Measurements from ENCODE around the gene NPAS3. TPM values are rescaled to one million over a fixed set of nuclear protein-coding genes. Genes with fewer than 3 reads are reported as not detected.

The NPAS3 gene
- total RNA-seq, 4 donors from 2014 or later = 1.5 to 12.3 (median 3.4) TPM

DNA sequence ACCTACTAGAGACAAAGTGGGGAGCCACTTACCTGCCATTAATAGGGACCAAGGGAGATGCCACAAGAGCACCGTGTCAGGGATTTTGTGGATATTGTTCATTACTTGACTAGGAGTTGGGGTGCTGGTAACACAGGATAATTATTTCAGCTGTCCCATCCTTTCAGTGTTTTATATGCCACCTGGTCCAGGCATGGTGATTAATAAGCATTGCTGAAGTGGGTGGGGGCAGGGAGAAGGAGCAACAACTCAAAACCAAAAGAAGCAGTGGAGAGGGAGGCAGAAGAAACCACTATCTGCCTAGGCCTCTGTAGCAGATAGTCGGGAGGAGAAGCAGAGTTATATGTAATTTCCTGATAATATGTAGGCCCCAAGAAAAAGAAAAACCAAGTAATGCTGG lies 184.6 kb downstream of the NPAS3 start:
- Histone ChIP-seq H3K9me3 (no peaks in the 10 kb centered on the region), H3K4me3 (no peak overlapping the region), H3K27ac (no peak overlapping the region), H3K27me3 (no peaks in the 10 kb centered on the region), H3K36me3 (no peaks in the 10 kb centered on the region), H3K4me1 (no peaks in the 10 kb centered on the region)
- TF ChIP-seq POLR2A (IDR thresholded peaks at IDR 0.05) (no peak), EP300 (IDR thresholded peaks at IDR 0.05) (no peak)
- TF ChIP-seq, protein P1, sequence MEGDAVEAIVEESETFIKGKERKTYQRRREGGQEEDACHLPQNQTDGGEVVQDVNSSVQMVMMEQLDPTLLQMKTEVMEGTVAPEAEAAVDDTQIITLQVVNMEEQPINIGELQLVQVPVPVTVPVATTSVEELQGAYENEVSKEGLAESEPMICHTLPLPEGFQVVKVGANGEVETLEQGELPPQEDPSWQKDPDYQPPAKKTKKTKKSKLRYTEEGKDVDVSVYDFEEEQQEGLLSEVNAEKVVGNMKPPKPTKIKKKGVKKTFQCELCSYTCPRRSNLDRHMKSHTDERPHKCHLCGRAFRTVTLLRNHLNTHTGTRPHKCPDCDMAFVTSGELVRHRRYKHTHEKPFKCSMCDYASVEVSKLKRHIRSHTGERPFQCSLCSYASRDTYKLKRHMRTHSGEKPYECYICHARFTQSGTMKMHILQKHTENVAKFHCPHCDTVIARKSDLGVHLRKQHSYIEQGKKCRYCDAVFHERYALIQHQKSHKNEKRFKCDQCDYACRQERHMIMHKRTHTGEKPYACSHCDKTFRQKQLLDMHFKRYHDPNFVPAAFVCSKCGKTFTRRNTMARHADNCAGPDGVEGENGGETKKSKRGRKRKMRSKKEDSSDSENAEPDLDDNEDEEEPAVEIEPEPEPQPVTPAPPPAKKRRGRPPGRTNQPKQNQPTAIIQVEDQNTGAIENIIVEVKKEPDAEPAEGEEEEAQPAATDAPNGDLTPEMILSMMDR (IDR thresholded peaks at IDR 0.05) = no peak
- WGBS, 2 donors = 95 to 97% methylated on average over 2 of the region's 2 CpGs
- DNase-seq (ENCODE audit: low spot score in 2 of 2) = no peak

DNA sequence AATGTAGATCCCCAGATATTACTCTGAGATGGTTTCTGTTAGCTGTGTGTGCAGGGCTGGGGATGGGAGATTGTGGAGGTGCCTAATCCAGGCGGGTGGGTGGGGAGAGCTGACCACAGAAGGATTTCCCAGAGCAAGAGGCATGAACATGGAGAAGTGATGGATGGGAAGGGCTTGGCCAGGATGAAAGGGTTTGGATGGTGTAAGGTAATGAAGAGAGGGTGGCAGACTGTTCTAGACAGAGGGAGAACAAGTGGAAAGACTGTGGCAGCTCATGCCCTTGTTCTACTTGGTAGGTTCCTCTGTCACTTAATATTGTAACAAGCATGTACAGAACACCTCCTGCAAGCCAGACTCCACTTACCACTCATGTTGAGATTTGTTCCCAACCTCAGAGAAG lies 187.8 kb downstream of the NPAS3 start:
- TF ChIP-seq, protein P1 (IDR thresholded peaks at IDR 0.05) = no peak
- TF ChIP-seq POLR2A (IDR thresholded peaks at IDR 0.05) = no peak
- TF ChIP-seq EP300 (IDR thresholded peaks at IDR 0.05) = no peak
- Histone ChIP-seq H3K27me3 (no peaks in the 10 kb centered on the region), H3K4me1 (no peaks in the 10 kb centered on the region), H3K27ac (no peak overlapping the region), H3K9me3 (no peaks in the 10 kb centered on the region), H3K36me3 (no peaks in the 10 kb centered on the region), H3K4me3 (no peak overlapping the region)
- no peak for DNase-seq (ENCODE audit: low spot score in 2 of 2)
- WGBS, 2 donors = 94 to 95% methylated on average over 1 of the region's 1 CpG

DNA sequence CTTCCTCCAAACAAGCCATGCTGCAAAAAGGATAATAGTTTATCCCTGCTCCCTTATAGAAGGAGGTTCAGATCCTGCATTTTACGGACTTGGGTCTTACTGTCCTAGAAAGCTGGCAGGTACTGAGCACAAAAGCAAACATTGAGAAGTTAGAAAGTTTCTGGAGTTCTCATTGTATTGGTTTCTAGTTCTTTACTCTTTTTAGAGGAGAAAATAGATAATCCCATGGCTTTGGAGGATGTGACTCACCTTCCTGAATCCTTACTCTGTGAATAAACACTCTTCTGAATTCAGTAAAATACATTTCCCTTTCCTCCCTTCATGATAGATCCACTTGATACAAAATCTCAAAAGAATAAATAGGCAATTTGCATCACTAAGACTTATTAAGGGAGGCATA lies 188.9 kb downstream of the NPAS3 start:
- TF ChIP-seq, protein P1 (IDR thresholded peaks at IDR 0.05) = no peak
- TF ChIP-seq POLR2A (IDR thresholded peaks at IDR 0.05) (no peak), EP300 (IDR thresholded peaks at IDR 0.05) (no peak)
- Histone ChIP-seq H3K9me3 (no peaks in the 10 kb centered on the region), H3K27me3 (no peaks in the 10 kb centered on the region), H3K27ac (no peak overlapping the region), H3K4me3 (no peak overlapping the region), H3K36me3 (no peaks in the 10 kb centered on the region), H3K4me1 (no peaks in the 10 kb centered on the region)
- WGBS, 2 donors = 81 to 86% methylated on average over 1 of the region's 1 CpG
- DNase-seq (ENCODE audit: low spot score in 2 of 2) = no peak

DNA sequence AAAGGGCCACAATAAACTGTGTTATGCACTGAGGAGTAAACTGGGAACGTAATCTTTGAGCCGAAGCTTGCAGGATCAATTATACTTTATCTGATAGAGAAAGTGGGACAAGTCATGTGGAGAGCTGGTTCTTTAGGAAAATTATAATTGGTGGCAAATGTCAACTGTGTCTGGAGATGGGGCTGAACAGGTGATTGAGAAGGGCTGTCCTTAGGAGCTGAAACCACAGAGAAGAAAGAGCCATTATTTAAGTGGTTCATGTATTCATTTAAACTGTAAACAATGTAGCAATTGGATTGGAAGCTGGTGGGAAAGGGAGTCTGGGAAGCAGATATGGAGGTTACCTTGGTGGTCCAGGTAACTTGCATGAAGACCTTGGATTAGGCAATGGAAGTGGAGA lies 193.1 kb downstream of the NPAS3 start:
- H3K27ac ChIP-seq = no peak overlapping the region
- no peak for DNase-seq (ENCODE audit: low spot score in 2 of 2)
- no peaks in the 10 kb centered on the region for H3K27me3 ChIP-seq
- no peaks in the 10 kb centered on the region for H3K36me3 ChIP-seq
- WGBS, 2 donors = 78 to 80% methylated on average over 2 of the region's 2 CpGs
- H3K9me3 ChIP-seq = no peaks in the 10 kb centered on the region
- H3K4me1 ChIP-seq = no peaks in the 10 kb centered on the region
- no peak overlapping the region for H3K4me3 ChIP-seq
- TF ChIP-seq, protein P1 (IDR thresholded peaks at IDR 0.05) = no peak
- TF ChIP-seq POLR2A (IDR thresholded peaks at IDR 0.05) = no peak
- TF ChIP-seq EP300 (IDR thresholded peaks at IDR 0.05) = no peak

DNA sequence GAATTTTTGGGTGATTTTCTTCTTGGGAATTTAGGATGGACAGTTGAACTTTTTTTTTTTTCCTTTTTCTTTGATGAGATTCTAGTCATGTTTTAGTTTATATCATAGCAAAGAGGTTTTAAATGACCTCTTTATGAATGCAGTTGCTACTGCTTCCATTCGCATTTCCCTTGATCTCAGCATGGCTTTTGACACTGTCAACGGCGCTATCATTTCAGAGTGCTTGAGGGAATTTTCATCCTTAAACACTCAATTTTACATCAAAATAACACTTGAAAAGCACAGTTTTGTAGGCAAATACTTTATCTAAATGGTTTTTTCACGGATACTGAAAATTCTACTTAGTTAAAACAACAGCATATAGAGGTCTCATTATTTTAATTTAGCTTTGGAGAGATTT lies 195.5 kb downstream of the NPAS3 start:
- TF ChIP-seq, protein P1 (IDR thresholded peaks at IDR 0.05) = no peak
- H3K27ac ChIP-seq = no peak overlapping the region
- H3K27me3 ChIP-seq = no peaks in the 10 kb centered on the region
- no peak overlapping the region for H3K4me3 ChIP-seq
- no peak for DNase-seq (ENCODE audit: low spot score in 2 of 2)
- H3K4me1 ChIP-seq = no peaks in the 10 kb centered on the region
- 63 to 67% methylated on average over 4 of the region's 4 CpGs for WGBS, 2 donors
- H3K9me3 ChIP-seq = no peaks in the 10 kb centered on the region
- no peaks in the 10 kb centered on the region for H3K36me3 ChIP-seq

Data from tibial nerve (tissue), 4 donors.